HepG2 (cell line): ENCODE data around the gene BCL2L1. TPM values are rescaled to one million over a fixed set of nuclear protein-coding genes. Genes with fewer than 3 reads are reported as not detected.

ENCODE experiments used
- BCLAF1 ChIP-seq: fragments of 450-650 bp; IDR thresholded peaks from 2 replicates; pipeline ENCODE4 v1.6.1; 2017; ENCODE audit warnings: mild to moderate bottlenecking
- BRF2 ChIP-seq: sonication (generic); formaldehyde crosslinking; IDR thresholded peaks from 2 replicates; pipeline ENCODE4 v1.8.1; 2022; ENCODE audit warnings: mild to moderate bottlenecking, missing genetic modification reagents
- ESRRA ChIP-seq: sonication (generic); formaldehyde crosslinking; IDR thresholded peaks from 2 replicates; pipeline ENCODE4 v1.5.1; 2020; ENCODE audit warnings: mild to moderate bottlenecking, low read depth, missing genetic modification reagents
- HDAC2 ChIP-seq: sonication (generic); formaldehyde crosslinking; IDR thresholded peaks from 2 replicates; pipeline ENCODE4 v1.4.0; 2020; ENCODE audit warnings: missing genetic modification reagents
- HNRNPL ChIP-seq: fragments of 200-400 bp; formaldehyde crosslinking; IDR thresholded peaks from 2 replicates; pipeline ENCODE4 v1.6.1; 2017; ENCODE audit warnings: mild to moderate bottlenecking, low read depth, low read length
- HOXA3 ChIP-seq: sonication (generic); formaldehyde crosslinking; IDR thresholded peaks from 2 replicates; pipeline ENCODE4 v1.5.0; 2020; ENCODE audit warnings: missing genetic modification reagents
- KLF15 ChIP-seq: sonication (generic); formaldehyde crosslinking; IDR thresholded peaks from 2 replicates; pipeline ENCODE4 v1.8.1; 2023; ENCODE audit warnings: borderline replicate concordance, mild to moderate bottlenecking, inconsistent platforms, missing genetic modification reagents, mixed read lengths
- MBNL3 ChIP-seq: fragments of 250-450 bp; sonication (Bioruptor Pico); conservative IDR thresholded peaks from 2 replicates; pipeline ENCODE4 v1.8.0; 2022; ENCODE audit warnings: mild to moderate bottlenecking, inconsistent platforms
- NCOR1 ChIP-seq: fragments of 200-600 bp; sonication (generic); IDR thresholded peaks from 2 replicates; pipeline ENCODE4 v1.7.0; 2017; ENCODE audit warnings: antibody characterized with exemption, low read length, borderline replicate concordance
- NFYC ChIP-seq: IDR thresholded peaks from 2 replicates; pipeline ENCODE4 v1.6.1; 2016; ENCODE audit warnings: missing genetic modification reagents, missing compliant biosample characterization
- PRMT3 ChIP-seq: sonication (generic); formaldehyde crosslinking; IDR thresholded peaks from 2 replicates; pipeline ENCODE4 v1.8.1; 2022; ENCODE audit warnings: low read depth, mild to moderate bottlenecking, moderate library complexity, missing genetic modification reagents, borderline replicate concordance
- RBM39 ChIP-seq: fragments of 200-400 bp; formaldehyde crosslinking; IDR thresholded peaks from one replicate; pipeline ENCODE4 v1.6.1; 2018; ENCODE audit warnings: antibody characterized with exemption, mild to moderate bottlenecking, low read depth, low read length; ENCODE audit not compliant: poor library complexity, severe bottlenecking
- SMAD9 ChIP-seq: sonication (generic); formaldehyde crosslinking; IDR thresholded peaks from 2 replicates; pipeline ENCODE4 v1.5.1; 2020; ENCODE audit warnings: mild to moderate bottlenecking, missing genetic modification reagents
- SSRP1 ChIP-seq: IDR thresholded peaks from 2 replicates; pipeline ENCODE4 v1.6.1; 2016; ENCODE audit warnings: control low read depth
- TAF15 ChIP-seq: fragments of 200-400 bp; formaldehyde crosslinking; IDR thresholded peaks from one replicate; pipeline ENCODE4 v1.6.1; 2018; ENCODE audit warnings: mild to moderate bottlenecking, low read depth, low read length; ENCODE audit not compliant: poor library complexity, severe bottlenecking
- ZNF782 ChIP-seq: sonication (generic); formaldehyde crosslinking; IDR thresholded peaks from 2 replicates; pipeline ENCODE4 v1.4.0; 2020; ENCODE audit warnings: missing genetic modification reagents, mild to moderate bottlenecking, borderline replicate concordance
- ZSCAN30 ChIP-seq: sonication (generic); formaldehyde crosslinking; IDR thresholded peaks from 2 replicates; pipeline ENCODE4 v1.5.0; 2020; ENCODE audit warnings: mild to moderate bottlenecking, missing genetic modification reagents
- polyA plus RNA-seq, 8 experiments: library from polyadenylated mRNA; depleted of rRNA in 3 of 8; stranded (reverse) in 7 of 8; unstranded in 1 of 8; fragments of >200 nt; fragmentation: Illumina TruSeq in 4 of 8; extraction: Trizol in 4 of 8; gene quantifications; 2 replicates each; pipeline versions ENCODE4 v1.2.1 to v1.2.3, GENCODE V29; 2011 to 2016; ENCODE audit warnings: low read depth in 4 of 8, missing spikeins in 1 of 8, mixed read lengths in 1 of 8; ENCODE audit not compliant: insufficient read depth in 1 of 8
- total RNA-seq, 5 experiments: library from RNA; depleted of rRNA; stranded (reverse); fragments of >200 nt; fragmentation: Illumina TruSeq; extraction: Trizol; gene quantifications; 2 replicates each; pipeline ENCODE4 v1.2.3, GENCODE V29; 2016; ENCODE audit warnings: low read depth in 1 of 5
- TF ChIP-seq, protein P1 (sequence below), 2 experiments: sonication (generic) in 1 of 2; formaldehyde crosslinking in 1 of 2; IDR thresholded peaks; 2 replicates each; pipeline versions ENCODE4 v1.5.1 to v1.6.1; 2011 to 2020; ENCODE audit warnings: borderline replicate concordance in 1 of 2, low read depth in 1 of 2, low read length in 1 of 2, mild to moderate bottlenecking in 1 of 2, missing genetic modification reagents in 1 of 2, moderate library complexity in 1 of 2
- TF ChIP-seq, protein P2 (sequence below): IDR thresholded peaks from 2 replicates; pipeline ENCODE4 v1.6.1; 2016; ENCODE audit warnings: mild to moderate bottlenecking
- TF ChIP-seq, protein P3 (sequence below): IDR thresholded peaks from 2 replicates; pipeline ENCODE4 v1.6.1; 2016; ENCODE audit warnings: missing genetic modification reagents, missing compliant biosample characterization

BCL2L1 gene
- total and polyA plus RNA-seq, 2 of the 13 experiments (the other 11 are each of a cell fraction or from before 2014, with no cell fraction given) = 164 to 258 TPM

DNA sequence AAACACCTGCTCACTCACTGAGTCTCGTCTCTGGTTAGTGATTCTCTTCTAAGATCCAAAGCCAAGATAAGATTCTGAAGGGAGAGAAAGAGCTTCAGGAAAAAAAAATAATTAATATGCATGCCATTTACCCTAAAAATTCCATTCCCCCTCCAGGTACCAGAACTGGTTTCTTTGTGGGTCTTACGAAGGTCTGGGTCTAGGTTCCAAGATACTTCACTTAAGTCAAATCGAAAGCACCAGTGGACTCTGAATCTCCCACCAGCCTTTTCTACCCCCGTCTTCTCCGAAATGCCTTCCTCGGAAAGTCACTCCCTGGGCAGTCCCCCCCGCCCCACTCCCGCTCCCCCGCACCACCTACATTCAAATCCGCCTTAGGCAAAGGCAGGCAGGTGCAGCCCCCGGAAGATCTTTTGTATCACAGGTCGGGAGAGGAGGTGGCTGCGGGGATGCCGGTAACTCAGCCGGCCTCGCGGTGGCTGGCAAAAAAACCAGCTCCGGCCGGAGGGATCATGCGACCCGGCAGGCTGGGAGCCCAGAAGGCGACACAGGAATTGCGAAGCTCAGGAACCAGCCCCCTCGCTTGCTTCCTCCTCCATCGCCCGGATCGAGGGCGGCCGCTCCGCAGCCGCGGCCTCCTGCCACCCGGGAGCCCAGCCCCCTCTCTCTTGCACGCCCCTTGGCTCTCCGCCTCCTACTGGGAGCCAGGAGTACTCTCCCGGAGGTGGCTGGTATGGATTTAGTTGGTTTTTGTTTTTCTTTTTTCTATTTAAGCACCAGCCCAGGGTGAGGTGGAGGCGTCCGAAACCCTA is at the start of gene BCL2L1 (continued):
- TF ChIP-seq, protein P1, sequence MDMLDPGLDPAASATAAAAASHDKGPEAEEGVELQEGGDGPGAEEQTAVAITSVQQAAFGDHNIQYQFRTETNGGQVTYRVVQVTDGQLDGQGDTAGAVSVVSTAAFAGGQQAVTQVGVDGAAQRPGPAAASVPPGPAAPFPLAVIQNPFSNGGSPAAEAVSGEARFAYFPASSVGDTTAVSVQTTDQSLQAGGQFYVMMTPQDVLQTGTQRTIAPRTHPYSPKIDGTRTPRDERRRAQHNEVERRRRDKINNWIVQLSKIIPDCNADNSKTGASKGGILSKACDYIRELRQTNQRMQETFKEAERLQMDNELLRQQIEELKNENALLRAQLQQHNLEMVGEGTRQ (IDR thresholded peaks at IDR 0.05; ENCODE audit: low read depth, low read length) = no peak
- TF ChIP-seq, protein P1 (CRISPR knock-in tag; IDR thresholded peaks at IDR 0.05; ENCODE audit: borderline replicate concordance) = peak; percentile 16; the same call in 1 of the 2 replicates
- no peak; the same call in 1 of the 2 replicates for TF ChIP-seq NCOR1
- TF ChIP-seq MBNL3 (CRISPR knock-in tag) = no peak
- peak; percentile 76 for TF ChIP-seq HNRNPL
- 0 out of 2 replicates have a peak, but pooled peaks have one; percentile 19 for TF ChIP-seq HDAC2 (CRISPR knock-in tag)
- TF ChIP-seq SMAD9 (CRISPR knock-in tag) = no peak
- peak; percentile 69 for TF ChIP-seq TAF15
- no peak for TF ChIP-seq BRF2 (CRISPR knock-in tag)
- TF ChIP-seq SSRP1 (CRISPR knock-in tag) = peak; percentile 59; the same call in 1 of the 2 replicates
- no peak for TF ChIP-seq HOXA3 (CRISPR knock-in tag)
- TF ChIP-seq ZSCAN30 = peak; percentile 97
- no peak for TF ChIP-seq KLF15 (CRISPR knock-in tag)
- TF ChIP-seq ZNF782 (CRISPR knock-in tag) = peak; percentile 69
- no peak for TF ChIP-seq PRMT3 (CRISPR knock-in tag)
- TF ChIP-seq, protein P2, sequence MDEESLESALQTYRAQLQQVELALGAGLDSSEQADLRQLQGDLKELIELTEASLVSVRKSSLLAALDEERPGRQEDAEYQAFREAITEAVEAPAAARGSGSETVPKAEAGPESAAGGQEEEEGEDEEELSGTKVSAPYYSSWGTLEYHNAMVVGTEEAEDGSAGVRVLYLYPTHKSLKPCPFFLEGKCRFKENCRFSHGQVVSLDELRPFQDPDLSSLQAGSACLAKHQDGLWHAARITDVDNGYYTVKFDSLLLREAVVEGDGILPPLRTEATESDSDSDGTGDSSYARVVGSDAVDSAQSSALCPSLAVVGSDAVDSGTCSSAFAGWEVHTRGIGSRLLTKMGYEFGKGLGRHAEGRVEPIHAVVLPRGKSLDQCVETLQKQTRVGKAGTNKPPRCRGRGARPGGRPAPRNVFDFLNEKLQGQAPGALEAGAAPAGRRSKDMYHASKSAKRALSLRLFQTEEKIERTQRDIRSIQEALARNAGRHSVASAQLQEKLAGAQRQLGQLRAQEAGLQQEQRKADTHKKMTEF = no peak; the same call in 1 of the 2 replicates
- TF ChIP-seq ESRRA (CRISPR knock-in tag) = 0 out of 2 replicates have a peak, but pooled peaks have one; percentile 9
- TF ChIP-seq NFYC = no peak
- no peak for TF ChIP-seq BCLAF1
- TF ChIP-seq RBM39 = peak; percentile 92
- TF ChIP-seq, protein P3, sequence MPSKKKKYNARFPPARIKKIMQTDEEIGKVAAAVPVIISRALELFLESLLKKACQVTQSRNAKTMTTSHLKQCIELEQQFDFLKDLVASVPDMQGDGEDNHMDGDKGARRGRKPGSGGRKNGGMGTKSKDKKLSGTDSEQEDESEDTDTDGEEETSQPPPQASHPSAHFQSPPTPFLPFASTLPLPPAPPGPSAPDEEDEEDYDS (CRISPR knock-in tag) = peak; percentile 62; the same call in 1 of the 2 replicates
